Measurements from ENCODE around the gene ADAMTS19. TPM values are rescaled to one million over a fixed set of nuclear protein-coding genes. Genes with fewer than 3 reads are reported as not detected.

Gene ADAMTS19
- total RNA-seq, 2 donors from 2014 or later: 26.2 to 34.6 TPM

DNA sequence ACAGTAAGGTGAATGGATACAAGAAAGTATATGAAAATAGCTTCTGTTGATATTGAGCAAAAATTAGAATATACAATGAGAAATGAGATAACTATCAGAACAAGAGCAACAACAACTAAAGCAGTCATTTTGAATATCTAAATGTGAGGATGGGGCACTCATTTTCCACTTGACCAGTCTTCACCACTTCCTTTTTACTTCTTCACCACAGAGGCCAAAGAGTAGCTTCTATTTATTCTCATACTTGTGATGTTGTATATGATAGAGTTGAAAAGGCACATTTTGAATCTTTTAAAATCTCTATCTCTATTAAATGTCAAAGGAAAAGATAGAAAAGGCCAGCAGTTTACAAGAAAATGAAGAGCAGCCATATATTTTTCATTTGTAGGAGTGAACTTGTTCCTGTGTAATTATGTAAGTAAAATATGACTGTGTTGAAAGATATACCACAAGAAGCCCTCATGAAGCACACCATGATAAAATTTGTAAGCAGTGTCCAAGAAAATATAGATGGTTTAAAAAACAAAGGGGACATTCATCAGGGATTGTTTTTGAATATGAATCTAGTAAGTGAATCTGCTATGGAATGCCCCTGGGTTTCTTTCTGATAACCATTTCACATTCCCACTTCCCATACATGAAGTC lies 39.2 kb downstream of the ADAMTS19 start:
- Mint-ChIP-seq H3K27ac (no peak overlapping the region), H3K27me3 (ENCODE audit: insufficient read depth) (no peaks in the 10 kb centered on the region)
- H3K9ac ChIP-seq (ENCODE audit: extremely low read depth, low read length, poor library complexity, severe bottlenecking): no peak overlapping the region

DNA sequence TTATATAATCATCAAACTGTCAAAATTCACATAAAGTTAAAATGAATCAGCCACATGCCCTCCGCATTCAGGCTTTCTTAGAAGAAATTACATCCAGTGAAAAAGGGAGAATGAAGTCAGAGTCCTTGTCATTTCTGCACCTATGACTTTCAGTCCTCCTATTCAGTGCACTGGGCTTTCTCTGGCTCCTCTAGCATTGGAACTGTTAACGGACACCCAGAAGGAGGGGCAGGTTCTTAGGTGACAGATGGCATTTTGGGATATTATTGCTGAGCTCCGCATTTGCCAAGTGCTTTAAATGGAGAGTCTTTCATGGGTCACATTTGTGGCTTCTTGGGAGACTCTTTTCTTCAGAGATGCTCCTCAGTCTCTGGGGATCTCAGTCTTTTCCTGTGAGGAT lies 40.0 kb downstream of the ADAMTS19 start:
- no peak overlapping the region for H3K27ac ChIP-seq (ENCODE audit: low read depth, low read length)
- H3K9ac ChIP-seq (ENCODE audit: extremely low read depth, low read length, poor library complexity, severe bottlenecking): no peak overlapping the region
- 78% methylated on average over 3 of the region's 3 CpGs; no CpG with 5 or more reads in 1 of the 2 experiments for WGBS, 2 experiments (ENCODE audit: insufficient coverage in 1 of 2, insufficient read length in 1 of 2)
- Mint-ChIP-seq H3K4me1 (no peaks in the 10 kb centered on the region), H3K36me3 (ENCODE audit: low read depth) (no peaks in the 10 kb centered on the region), H3K4me3 (no peak overlapping the region), H3K27ac (no peak overlapping the region), H3K9me3 (no peaks in the 10 kb centered on the region), H3K27me3 (ENCODE audit: insufficient read depth) (no peaks in the 10 kb centered on the region)
- H3K36me3 ChIP-seq (ENCODE audit: control insufficient read depth, insufficient read depth, low read length): no peaks in the 10 kb centered on the region
- DNase-seq: no peak
- no peak overlapping the region for H3K4me3 ChIP-seq (ENCODE audit: low read length)
- no peaks in the 10 kb centered on the region for H3K27me3 ChIP-seq (ENCODE audit: control insufficient read depth, insufficient read depth, low read length, poor library complexity, severe bottlenecking)
- no peaks in the 10 kb centered on the region for H3K4me1 ChIP-seq (ENCODE audit: control insufficient read depth, insufficient read depth, low read length)
- TF ChIP-seq, protein P1, sequence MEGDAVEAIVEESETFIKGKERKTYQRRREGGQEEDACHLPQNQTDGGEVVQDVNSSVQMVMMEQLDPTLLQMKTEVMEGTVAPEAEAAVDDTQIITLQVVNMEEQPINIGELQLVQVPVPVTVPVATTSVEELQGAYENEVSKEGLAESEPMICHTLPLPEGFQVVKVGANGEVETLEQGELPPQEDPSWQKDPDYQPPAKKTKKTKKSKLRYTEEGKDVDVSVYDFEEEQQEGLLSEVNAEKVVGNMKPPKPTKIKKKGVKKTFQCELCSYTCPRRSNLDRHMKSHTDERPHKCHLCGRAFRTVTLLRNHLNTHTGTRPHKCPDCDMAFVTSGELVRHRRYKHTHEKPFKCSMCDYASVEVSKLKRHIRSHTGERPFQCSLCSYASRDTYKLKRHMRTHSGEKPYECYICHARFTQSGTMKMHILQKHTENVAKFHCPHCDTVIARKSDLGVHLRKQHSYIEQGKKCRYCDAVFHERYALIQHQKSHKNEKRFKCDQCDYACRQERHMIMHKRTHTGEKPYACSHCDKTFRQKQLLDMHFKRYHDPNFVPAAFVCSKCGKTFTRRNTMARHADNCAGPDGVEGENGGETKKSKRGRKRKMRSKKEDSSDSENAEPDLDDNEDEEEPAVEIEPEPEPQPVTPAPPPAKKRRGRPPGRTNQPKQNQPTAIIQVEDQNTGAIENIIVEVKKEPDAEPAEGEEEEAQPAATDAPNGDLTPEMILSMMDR (conservative IDR thresholded peaks at IDR 0.05): no peak
- H3K9me3 ChIP-seq (ENCODE audit: control insufficient read depth, low read length): no peaks in the 10 kb centered on the region

More for the DNA sequence above, 39.2 kb downstream of the ADAMTS19 start:
- no peak for DNase-seq
- no peaks in the 10 kb centered on the region for H3K4me1 Mint-ChIP-seq
- Histone ChIP-seq H3K4me3 (ENCODE audit: low read length) (no peak overlapping the region), H3K9me3 (ENCODE audit: control insufficient read depth, low read length) (no peaks in the 10 kb centered on the region), H3K4me1 (ENCODE audit: control insufficient read depth, insufficient read depth, low read length) (no peaks in the 10 kb centered on the region), H3K27ac (ENCODE audit: low read depth, low read length) (no peak overlapping the region), H3K27me3 (ENCODE audit: control insufficient read depth, insufficient read depth, low read length, poor library complexity, severe bottlenecking) (no peaks in the 10 kb centered on the region), H3K36me3 (ENCODE audit: control insufficient read depth, insufficient read depth, low read length) (no peaks in the 10 kb centered on the region)
- H3K9me3 Mint-ChIP-seq: no peaks in the 10 kb centered on the region
- no peaks in the 10 kb centered on the region for H3K36me3 Mint-ChIP-seq (ENCODE audit: low read depth)
- TF ChIP-seq, protein P1 (conservative IDR thresholded peaks at IDR 0.05): no peak
- no peak overlapping the region for H3K4me3 Mint-ChIP-seq

DNA sequence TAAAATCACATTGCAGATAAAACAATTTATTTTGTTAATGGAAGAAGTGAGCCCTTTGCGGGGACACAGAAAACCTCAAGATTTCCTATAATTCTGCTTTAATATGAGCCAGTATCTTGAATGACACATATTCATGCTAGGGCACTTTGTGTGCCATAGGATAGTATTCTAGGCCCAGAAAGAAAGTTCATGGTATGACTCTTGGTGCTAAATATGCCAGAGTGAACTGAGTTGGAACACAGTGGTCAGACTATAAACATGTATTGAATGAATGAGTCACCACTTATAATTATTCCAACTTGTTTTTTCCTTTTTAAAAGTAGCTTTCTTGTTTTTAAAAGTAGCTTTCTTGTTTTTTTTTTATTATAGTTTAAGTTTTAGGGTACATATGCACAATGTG lies 46.0 kb downstream of the ADAMTS19 start:
- WGBS, 2 experiments (ENCODE audit: insufficient coverage in 1 of 2, insufficient read length in 1 of 2): 100% methylated on average over 1 of the region's 1 CpG; no CpG with 5 or more reads in 1 of the 2 experiments
- H3K27me3 Mint-ChIP-seq (ENCODE audit: insufficient read depth): no peaks in the 10 kb centered on the region
- TF ChIP-seq, protein P1 (conservative IDR thresholded peaks at IDR 0.05): no peak
- no peaks in the 10 kb centered on the region for H3K4me1 Mint-ChIP-seq
- H3K4me3 Mint-ChIP-seq: no peak overlapping the region
- H3K9ac ChIP-seq (ENCODE audit: extremely low read depth, low read length, poor library complexity, severe bottlenecking): no peak overlapping the region
- DNase-seq: no peak
- no peaks in the 10 kb centered on the region for H3K4me1 ChIP-seq (ENCODE audit: control insufficient read depth, insufficient read depth, low read length)
- H3K36me3 Mint-ChIP-seq (ENCODE audit: low read depth): no peaks in the 10 kb centered on the region
- no peaks in the 10 kb centered on the region for H3K9me3 Mint-ChIP-seq
- H3K27me3 ChIP-seq (ENCODE audit: control insufficient read depth, insufficient read depth, low read length, poor library complexity, severe bottlenecking): no peaks in the 10 kb centered on the region
- no peaks in the 10 kb centered on the region for H3K9me3 ChIP-seq (ENCODE audit: control insufficient read depth, low read length)
- no peaks in the 10 kb centered on the region for H3K36me3 ChIP-seq (ENCODE audit: control insufficient read depth, insufficient read depth, low read length)
- no peak overlapping the region for H3K4me3 ChIP-seq (ENCODE audit: low read length)
- H3K27ac ChIP-seq (ENCODE audit: low read depth, low read length): no peak overlapping the region
- no peak overlapping the region for H3K27ac Mint-ChIP-seq

Data from endodermal cell (in vitro differentiated cells).